Motor neuron (in vitro differentiated cells): Measurements from ENCODE around the gene ARMC12. TPM values are rescaled to one million over a fixed set of nuclear protein-coding genes. Genes with fewer than 3 reads are reported as not detected.

Experiments
- ATAC-seq, 8 experiments: fragments of 200-7000 bp; cut with Tn5 transposase; replicated peaks in 6 of 8; 2 replicates each; pipeline ENCODE4 v1.8.0; 2021; ENCODE audit warnings: mild to moderate bottlenecking in 8 of 8, moderate library complexity in 8 of 8
- H3K27ac ChIP-seq, 2 donors: fragments of 250-450 bp; sonication (Bioruptor Pico); 2 replicates each; pipeline ENCODE4 v1.9.0; 2021; ENCODE audit warnings: antibody characterized with exemption in 2 of 2, mild to moderate bottlenecking in 2 of 2, moderate library complexity in 1 of 2
- H3K4me1 ChIP-seq, 2 donors: fragments of 250-450 bp; sonication (Bioruptor Pico); replicated peaks in 1 of 2; 2 replicates each; pipeline ENCODE4 v1.6.1; 2021; ENCODE audit warnings: antibody characterized with exemption in 2 of 2, mild to moderate bottlenecking in 2 of 2, moderate library complexity in 1 of 2
- H3K4me3 ChIP-seq, 5 donors: fragments of 250-450 bp; sonication (Bioruptor Pico); 2 replicates each; pipeline ENCODE4 v1.9.0; 2021; ENCODE audit warnings: antibody characterized with exemption in 5 of 5, mild to moderate bottlenecking in 5 of 5, moderate library complexity in 4 of 5
- whole genome bisulfite sequencing, 10 experiments: fragments of 450-650 bp; shearing (Covaris generic); methylation state at CpG; one replicate each; pipeline ENCODE4 v1.0.0; 2022; 5-methylcytosine and 5-hydroxymethylcytosine counted together
- in situ Hi-C, 9 experiments: fragments of 400-800 bp; cut with MboI; loops; one replicate each; pipeline ENCODE4 v1.15.0; 2021; ENCODE audit warnings: low sequenced_read_pairs in 9 of 9, low pct_unique_long_range_greater_than_20kb in 2 of 9; ENCODE audit not compliant: unreplicated experiment in 9 of 9
- total RNA-seq, 8 experiments: library from RNA; unstranded; fragments of 300-600 nt; gene quantifications; 2 replicates each; pipeline versions ENCODE4 v1.2.3 to v1.2.4, GENCODE V29; 2022

The ARMC12 gene
- total RNA-seq, 8 experiments from 2014 or later = 0.58 to 3.0 (median 1.2) TPM

GRCh38 chr6:35788423-35788982 is 51.7 kb downstream of the ARMC12 start:
- Histone ChIP-seq H3K27ac (no peak overlapping the region), H3K4me1 (peaks cover 0 to 4% of the 10 kb centered on the region in 2 donors), H3K4me3 (no peak overlapping the region)
- WGBS, 10 experiments = 7 to 80% (median 63%) methylated on average over 3 to 4 of the region's 4 CpGs
- in situ Hi-C loops = no loop called here
- ATAC-seq = no peak

- in situ Hi-C loops = no loop called here
- no peak overlapping the region for H3K4me3 ChIP-seq
- peaks cover 0 to 4% of the 10 kb centered on the region in 2 donors for H3K4me1 ChIP-seq
- H3K27ac ChIP-seq = no peak overlapping the region
- WGBS, 10 experiments = 44 to 93% (median 62%) methylated on average over 2 to 5 of the region's 5 CpGs
- no peak for ATAC-seq
Observed at GRCh38 chr6:35790683-35791082, 53.9 kb downstream of the ARMC12 start.

GRCh38 chr6:35794536-35795452 is 58.0 kb downstream of the ARMC12 start:
- peaks cover 0 to 4% of the 10 kb centered on the region in 2 donors for H3K4me1 ChIP-seq
- 63 to 100% (median 89%) methylated on average over 3 to 14 of the region's 17 CpGs; no CpG with 5 or more reads in 1 of the 10 experiments for WGBS, 10 experiments
- in situ Hi-C loops = no loop called here
- ATAC-seq = peak in 2 of 8 experiments; percentile 36 to 38
- no peak overlapping the region for H3K27ac ChIP-seq
- H3K4me3 ChIP-seq = no peak overlapping the region

- 40 to 95% (median 69%) methylated on average over 1 to 4 of the region's 11 CpGs; no CpG with 5 or more reads in 4 of the 10 experiments for WGBS, 10 experiments
- Histone ChIP-seq H3K4me1 (peaks cover 0 to 4% of the 10 kb centered on the region in 2 donors), H3K4me3 (no peak overlapping the region), H3K27ac (no peak overlapping the region)
- in situ Hi-C loops = no loop called here
- no peak for ATAC-seq
Observed at GRCh38 chr6:35795453-35796071, 58.7 kb downstream of the ARMC12 start.

- Histone ChIP-seq H3K4me1 (peaks cover 0 to 4% of the 10 kb centered on the region in 2 donors), H3K4me3 (no peak overlapping the region), H3K27ac (no peak overlapping the region)
- WGBS, 10 experiments = 53 to 100% (median 81%) methylated on average over 1 to 4 of the region's 4 CpGs; no CpG with 5 or more reads in 3 of the 10 experiments
- in situ Hi-C loops = no loop called here
- no peak for ATAC-seq
Observed at GRCh38 chr6:35796236-35796635, 59.4 kb downstream of the ARMC12 start.

- in situ Hi-C loops = no loop called here
- Histone ChIP-seq H3K4me3 (no peak overlapping the region), H3K27ac (no peak overlapping the region), H3K4me1 (no peaks in the 10 kb centered on the region)
- ATAC-seq = peak in 3 of 8 experiments; percentile 9 to 21 (median 17)
- WGBS, 10 experiments = 29 to 84% (median 69%) methylated on average over 1 to 8 of the region's 8 CpGs; no CpG with 5 or more reads in 3 of the 10 experiments
Observed at GRCh38 chr6:35797837-35798526, 61.1 kb downstream of the ARMC12 start.

Other genes starting within 250 kb of the ARMC12 start
- gene TEAD3, start 240.0 kb upstream of the ARMC12 start, total RNA-seq = 1 to 10 TPM; 2.5 to 8.2 (median 4.4) TPM
- gene TULP1, start 224.1 kb upstream of the ARMC12 start, total RNA-seq = 1 to 10 TPM in 1 of 8 experiments, under 1 TPM in 5, not detected in 2; 0.20 to 1.2 (median 0.38) TPM
- 10 to 100 TPM in 5 of 8 experiments, 1 to 10 TPM in 3; 5.6 to 23.5 (median 10.9) TPM for gene FKBP5, start 48.1 kb upstream of the ARMC12 start, total RNA-seq
- not detected for gene CLPSL2, start 39.6 kb downstream of the ARMC12 start, total RNA-seq
- not detected for gene CLPSL1, start 44.0 kb downstream of the ARMC12 start, total RNA-seq
- not detected for gene CLPS, start 60.3 kb downstream of the ARMC12 start, total RNA-seq
- 1 to 10 TPM in 1 of 8 experiments, under 1 TPM in 4, not detected in 3; 0.13 to 1.0 (median 0.41) TPM for gene LHFPL5, start 68.3 kb downstream of the ARMC12 start, total RNA-seq
- gene SRPK1, start 184.1 kb downstream of the ARMC12 start, total RNA-seq = 100 to 1,000 TPM in 2 of 8 experiments, 10 to 100 TPM in 6; 33.9 to 105 (median 36.5) TPM